RWPE2 (cell line): ENCODE results near the gene ABCA12.

ENCODE experiments used
- ATAC-seq: fragments of 200-7000 bp; cut with Tn5 transposase; 3 replicates; pipeline ENCODE4 v1.9.1; 2021; ENCODE audit warnings: low read depth
- DNase-seq: peaks from one replicate; pipeline ENCODE4 v3.0.0-alpha.2; 2020; ENCODE audit warnings: low spot score
- H3K27ac ChIP-seq: fragments of 450-650 bp; 2 replicates; pipeline ENCODE4 v1.5.1; 2017; ENCODE audit warnings: mild to moderate bottlenecking; ENCODE audit not compliant: poor library complexity, severe bottlenecking
- H3K27me3 ChIP-seq: fragments of 250-450 bp; sonication (Bioruptor Pico); 2 replicates; pipeline ENCODE4 v1.5.1; 2021; ENCODE audit warnings: mild to moderate bottlenecking, moderate library complexity; ENCODE audit not compliant: insufficient read depth, poor library complexity, severe bottlenecking
- H3K36me3 ChIP-seq: fragments of 250-450 bp; sonication (Bioruptor Pico); 2 replicates; pipeline ENCODE4 v1.5.1; 2020; ENCODE audit warnings: low read depth, mild to moderate bottlenecking, moderate library complexity
- H3K4me1 ChIP-seq: fragments of 250-450 bp; sonication (Bioruptor Pico); 2 replicates; pipeline ENCODE4 v1.5.1; 2021; ENCODE audit warnings: mild to moderate bottlenecking, moderate library complexity; ENCODE audit not compliant: insufficient read depth, poor library complexity, severe bottlenecking
- H3K4me3 ChIP-seq: fragments of 250-450 bp; sonication (Bioruptor Pico); 2 replicates; pipeline ENCODE4 v1.5.1; 2021; ENCODE audit warnings: mild to moderate bottlenecking, moderate library complexity; ENCODE audit not compliant: severe bottlenecking
- H3K9me3 ChIP-seq: fragments of 250-450 bp; sonication (Bioruptor Pico); 2 replicates; pipeline ENCODE4 v1.5.1; 2021; ENCODE audit warnings: mild to moderate bottlenecking, moderate library complexity; ENCODE audit not compliant: severe bottlenecking
- TF ChIP-seq, protein P1 (sequence below): fragments of 450-650 bp; IDR thresholded peaks from one replicate; pipeline ENCODE4 v1.5.1; 2017; ENCODE audit warnings: mild to moderate bottlenecking, moderate library complexity; ENCODE audit not compliant: poor library complexity, severe bottlenecking

ABCA12 gene

DNA sequence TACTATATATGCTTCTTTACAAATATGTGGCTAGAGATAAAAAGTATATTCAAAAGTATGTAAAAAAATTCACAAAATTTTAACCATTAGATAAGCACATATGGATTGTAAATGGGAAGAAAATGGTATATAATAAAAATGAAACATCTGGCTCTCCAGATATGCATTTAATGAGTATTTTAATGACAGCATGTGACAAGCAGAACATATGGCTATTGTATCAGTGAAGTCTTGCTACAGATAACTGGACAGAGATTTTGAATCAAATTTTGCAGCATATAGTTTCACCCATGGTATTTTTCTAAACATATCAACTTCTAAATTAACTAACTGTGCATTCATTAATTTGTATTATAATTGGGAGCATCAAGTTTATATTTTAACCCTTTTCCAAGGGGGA is 5.0 kb upstream of the ABCA12 start:
- Histone ChIP-seq H3K4me3 (no peak overlapping the region), H3K27ac (no peak overlapping the region), H3K9me3 (no peaks in the 10 kb centered on the region), H3K36me3 (no peaks in the 10 kb centered on the region), H3K27me3 (no peaks in the 10 kb centered on the region), H3K4me1 (peaks cover 13% of the 10 kb centered on the region)
- DNase-seq (no peak), ATAC-seq (no peak)
- TF ChIP-seq, protein P1, sequence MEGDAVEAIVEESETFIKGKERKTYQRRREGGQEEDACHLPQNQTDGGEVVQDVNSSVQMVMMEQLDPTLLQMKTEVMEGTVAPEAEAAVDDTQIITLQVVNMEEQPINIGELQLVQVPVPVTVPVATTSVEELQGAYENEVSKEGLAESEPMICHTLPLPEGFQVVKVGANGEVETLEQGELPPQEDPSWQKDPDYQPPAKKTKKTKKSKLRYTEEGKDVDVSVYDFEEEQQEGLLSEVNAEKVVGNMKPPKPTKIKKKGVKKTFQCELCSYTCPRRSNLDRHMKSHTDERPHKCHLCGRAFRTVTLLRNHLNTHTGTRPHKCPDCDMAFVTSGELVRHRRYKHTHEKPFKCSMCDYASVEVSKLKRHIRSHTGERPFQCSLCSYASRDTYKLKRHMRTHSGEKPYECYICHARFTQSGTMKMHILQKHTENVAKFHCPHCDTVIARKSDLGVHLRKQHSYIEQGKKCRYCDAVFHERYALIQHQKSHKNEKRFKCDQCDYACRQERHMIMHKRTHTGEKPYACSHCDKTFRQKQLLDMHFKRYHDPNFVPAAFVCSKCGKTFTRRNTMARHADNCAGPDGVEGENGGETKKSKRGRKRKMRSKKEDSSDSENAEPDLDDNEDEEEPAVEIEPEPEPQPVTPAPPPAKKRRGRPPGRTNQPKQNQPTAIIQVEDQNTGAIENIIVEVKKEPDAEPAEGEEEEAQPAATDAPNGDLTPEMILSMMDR = no peak

DNA sequence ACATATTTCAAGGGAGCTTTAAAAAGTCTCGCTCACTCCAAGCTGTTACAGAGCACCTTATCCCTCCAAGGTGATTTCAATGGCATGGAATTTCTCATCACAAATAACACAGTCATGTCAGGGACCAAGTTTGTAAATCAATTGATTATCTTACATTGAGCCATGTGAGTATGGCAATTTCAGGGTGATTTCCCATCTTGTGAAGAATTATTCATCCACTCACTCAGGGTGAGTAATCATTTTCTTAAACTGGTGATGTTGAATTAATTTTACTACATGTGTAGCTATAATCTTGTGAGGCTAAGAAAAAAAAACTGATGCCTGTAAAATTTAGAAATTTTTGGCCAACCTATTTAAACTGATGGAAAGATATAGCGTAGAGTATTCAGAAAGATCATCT is 3.3 kb upstream of the ABCA12 start:
- ATAC-seq (no peak), DNase-seq (no peak)
- Histone ChIP-seq H3K27me3 (no peaks in the 10 kb centered on the region), H3K9me3 (no peaks in the 10 kb centered on the region), H3K27ac (no peak overlapping the region), H3K4me1 (peaks cover 28% of the 10 kb centered on the region), H3K4me3 (no peak overlapping the region), H3K36me3 (no peaks in the 10 kb centered on the region)
- TF ChIP-seq, protein P1 = no peak

DNA sequence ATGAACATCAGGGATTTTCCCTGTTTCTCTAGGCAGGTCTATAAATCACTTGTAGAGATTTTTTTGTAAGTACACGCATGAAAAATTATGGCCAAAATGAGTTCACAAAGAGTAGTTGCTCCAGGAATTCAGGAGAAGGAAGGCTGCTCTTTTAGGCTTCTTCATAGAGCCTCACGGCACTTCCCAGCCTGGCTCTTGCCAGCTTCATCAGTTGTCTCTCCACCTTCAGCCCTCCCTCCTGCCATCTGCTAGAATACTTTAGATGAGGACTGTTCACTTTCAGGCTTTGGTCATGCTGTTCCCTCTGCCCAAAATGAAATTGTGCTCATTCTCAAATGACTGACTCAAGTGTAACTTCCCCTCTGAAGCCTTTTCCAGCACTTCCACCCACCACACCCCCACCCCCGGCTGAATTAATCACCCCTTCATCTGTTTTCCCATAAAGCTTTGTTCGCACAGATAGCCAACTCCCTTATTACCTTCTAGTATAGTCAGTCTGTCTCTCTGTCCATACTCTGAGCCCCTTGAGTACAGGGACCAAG is 1.8 kb upstream of the ABCA12 start:
- H3K27me3 ChIP-seq = no peaks in the 10 kb centered on the region
- H3K27ac ChIP-seq = no peak overlapping the region
- no peaks in the 10 kb centered on the region for H3K9me3 ChIP-seq
- ATAC-seq = no peak
- H3K4me3 ChIP-seq = no peak overlapping the region
- TF ChIP-seq, protein P1 = no peak
- H3K36me3 ChIP-seq = no peaks in the 10 kb centered on the region
- peaks cover 33% of the 10 kb centered on the region for H3K4me1 ChIP-seq
- no peak for DNase-seq

DNA sequence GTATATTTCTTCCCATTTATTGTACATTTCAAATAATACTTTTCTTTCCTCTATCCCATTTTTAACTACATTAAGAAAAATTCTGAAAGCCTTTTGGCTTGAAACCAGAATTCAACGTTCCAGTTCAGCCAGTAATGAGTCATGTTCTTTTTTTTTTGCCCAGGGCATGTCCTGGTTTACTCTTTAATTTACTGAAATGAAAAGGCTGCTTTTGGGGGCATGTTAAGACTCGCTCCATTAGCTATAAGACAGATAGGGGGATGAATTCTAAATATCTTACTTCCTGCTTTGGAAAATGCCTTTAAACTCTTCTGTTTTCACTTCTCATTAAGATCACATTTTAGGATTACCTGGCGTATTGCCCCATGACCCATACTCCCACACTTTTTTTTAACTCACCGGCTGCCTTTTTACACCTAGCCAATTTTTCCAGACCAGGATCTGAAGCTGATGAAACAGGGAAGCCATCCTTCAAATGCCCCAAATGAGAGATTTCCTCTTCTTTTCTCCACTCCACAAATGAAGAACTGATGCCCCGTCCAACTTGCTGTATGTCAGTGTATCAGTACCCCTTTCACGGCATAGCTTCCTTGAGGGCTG is 585 bp downstream of the ABCA12 start:
- ATAC-seq = peak; percentile 93
- peaks cover 33% of the 10 kb centered on the region for H3K4me1 ChIP-seq
- H3K4me3 ChIP-seq = no peak overlapping the region
- H3K36me3 ChIP-seq = no peaks in the 10 kb centered on the region
- peak overlapping the region; percentile 93 for H3K27ac ChIP-seq
- TF ChIP-seq, protein P1 = no peak
- no peak for DNase-seq
- no peaks in the 10 kb centered on the region for H3K27me3 ChIP-seq
- H3K9me3 ChIP-seq = no peaks in the 10 kb centered on the region

DNA sequence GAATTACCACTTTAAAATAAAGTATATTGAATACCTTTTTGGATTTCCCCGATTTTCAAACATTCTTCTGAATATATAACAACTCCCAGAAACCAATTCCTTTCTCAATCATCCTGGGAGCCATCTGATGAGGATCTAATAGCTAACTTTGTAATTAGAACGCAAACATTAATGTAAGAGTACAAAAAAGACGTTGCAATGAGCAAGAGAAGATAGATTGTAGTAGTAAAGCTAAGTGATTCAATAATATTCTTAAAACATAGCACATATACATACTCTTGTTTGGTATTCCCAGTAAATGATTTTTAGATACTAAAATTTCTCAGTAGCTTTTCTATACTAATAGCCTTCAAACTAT is 1.1 kb downstream of the ABCA12 start:
- TF ChIP-seq, protein P1 = no peak
- ATAC-seq (peak; percentile 17; the same call in 2 of the 3 replicates), DNase-seq (no peak)
- Histone ChIP-seq H3K27ac (peak overlapping the region; percentile 93), H3K9me3 (no peaks in the 10 kb centered on the region), H3K4me3 (no peak overlapping the region), H3K36me3 (no peaks in the 10 kb centered on the region), H3K4me1 (peaks cover 33% of the 10 kb centered on the region), H3K27me3 (no peaks in the 10 kb centered on the region)
